GM18520 (cell line): Measurements from ENCODE around the gene NKD1.

Experiments used
- ATAC-seq: cut with Tn5 transposase; IDR thresholded peaks from one replicate; pipeline ENCODE4 v1.9.1; 2021; ENCODE audit not compliant: unreplicated experiment

The NKD1 gene

DNA sequence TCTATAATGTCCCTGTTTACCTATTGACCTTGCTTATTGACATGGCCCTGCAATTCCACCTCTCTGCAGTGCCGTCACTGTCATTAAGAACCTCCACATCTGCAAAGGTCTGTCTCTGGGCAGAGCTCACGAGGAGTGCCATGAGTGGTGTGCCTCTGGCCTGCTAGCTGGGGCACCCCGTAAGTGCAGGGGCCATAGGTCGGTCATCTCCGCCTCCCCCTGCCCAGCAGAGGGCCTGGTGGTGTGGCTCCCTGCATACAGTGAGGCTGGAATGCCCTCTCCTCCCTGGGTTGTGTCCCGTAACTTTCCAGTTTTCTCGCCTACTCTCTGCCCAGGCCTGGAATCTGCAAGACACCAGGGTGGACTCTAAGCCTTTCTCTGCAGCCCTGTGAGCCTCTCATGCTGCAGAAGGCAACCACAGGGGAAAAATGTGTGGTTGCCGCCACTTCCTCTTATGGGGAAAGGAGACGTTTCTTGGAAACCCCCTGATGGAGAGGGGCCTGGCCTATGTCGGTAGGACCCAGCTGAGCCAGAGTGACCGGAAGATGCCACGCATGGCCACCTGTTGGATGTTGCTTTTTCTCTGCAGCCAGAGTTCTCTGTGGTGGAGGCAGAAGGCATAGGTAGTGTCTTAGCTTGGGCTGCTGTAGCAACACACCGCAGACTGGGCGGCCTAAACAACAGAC is 135.6 kb downstream of the NKD1 start:
- peak; percentile 35 for ATAC-seq

DNA sequence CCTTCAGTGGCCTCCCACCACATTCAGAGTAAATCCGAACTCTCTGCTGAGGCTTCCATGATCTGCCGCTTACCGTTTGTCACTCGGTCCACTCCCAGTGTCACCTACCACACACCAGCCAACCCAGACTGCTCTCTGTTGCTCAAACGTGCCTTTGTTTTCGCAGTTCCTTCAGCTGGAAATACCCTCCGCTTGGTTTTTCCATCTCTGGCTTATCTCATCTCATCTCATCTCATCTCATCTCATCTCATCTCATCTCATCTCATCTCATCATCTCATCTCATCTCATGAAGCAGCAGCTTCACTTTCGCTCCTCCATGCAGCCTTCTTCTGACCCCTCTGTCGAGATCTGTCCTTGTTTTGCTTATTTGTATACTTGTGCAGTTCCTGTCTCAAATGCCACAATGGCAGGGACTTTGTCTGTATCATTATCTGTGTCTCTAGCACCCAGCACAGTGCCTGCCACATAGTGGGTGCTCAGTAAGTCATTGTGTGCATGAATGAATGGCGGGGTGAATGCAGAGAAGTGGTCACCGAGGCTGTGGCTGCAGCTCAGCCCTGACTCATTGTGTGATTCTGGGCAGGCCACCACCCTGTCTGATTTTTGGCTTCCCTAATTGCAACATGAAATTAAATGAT is 136.7 kb downstream of the NKD1 start:
- no peak for ATAC-seq

DNA sequence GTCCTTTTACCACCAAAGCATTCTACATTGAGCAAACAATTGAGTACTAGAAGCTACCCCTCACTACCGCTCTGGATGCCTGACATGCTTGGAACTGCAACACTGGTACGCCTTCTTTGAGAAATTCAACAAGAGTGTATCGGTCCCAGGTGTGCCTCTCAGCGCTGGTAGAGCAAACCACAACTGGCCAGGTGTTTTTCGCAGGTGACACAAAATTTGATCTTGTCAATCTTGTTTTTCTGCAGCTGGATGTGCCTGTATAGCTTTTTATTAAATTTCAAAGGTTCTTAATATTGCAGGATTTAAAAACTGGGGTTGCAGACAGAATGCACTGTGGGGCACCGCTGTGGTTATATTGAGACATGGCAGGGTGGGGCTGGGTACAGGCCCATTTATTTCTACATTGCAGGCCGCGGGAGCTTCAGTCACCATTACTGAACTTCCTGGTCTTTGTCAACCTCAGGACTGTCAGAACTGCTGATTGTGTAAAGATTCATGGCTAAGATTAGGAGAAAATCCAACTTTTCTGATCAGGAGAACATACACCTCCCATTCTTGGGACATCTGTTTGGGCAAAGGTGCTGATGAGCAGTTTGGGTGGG is 137.4 kb downstream of the NKD1 start:
- no peak for ATAC-seq

DNA sequence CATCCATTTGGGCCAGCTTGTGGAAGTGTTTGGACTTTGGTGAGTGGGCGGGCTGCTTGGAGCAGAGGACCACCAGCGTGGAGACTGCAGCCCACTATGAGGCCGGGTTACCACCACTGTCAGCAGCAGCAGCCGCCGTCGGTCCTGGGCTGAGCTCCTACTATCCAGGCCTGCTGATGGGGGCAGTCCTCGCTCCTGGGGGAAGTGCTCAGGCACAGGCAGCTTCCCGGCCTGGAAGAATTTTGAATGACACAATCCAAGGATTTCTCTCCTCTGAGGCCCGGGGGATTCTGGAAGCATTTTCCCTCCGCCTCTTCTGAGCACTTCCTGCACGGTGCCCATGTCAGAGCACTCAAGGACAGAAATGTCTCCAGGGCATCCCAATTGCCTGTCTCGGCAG is 139.9 kb downstream of the NKD1 start:
- no peak for ATAC-seq

DNA sequence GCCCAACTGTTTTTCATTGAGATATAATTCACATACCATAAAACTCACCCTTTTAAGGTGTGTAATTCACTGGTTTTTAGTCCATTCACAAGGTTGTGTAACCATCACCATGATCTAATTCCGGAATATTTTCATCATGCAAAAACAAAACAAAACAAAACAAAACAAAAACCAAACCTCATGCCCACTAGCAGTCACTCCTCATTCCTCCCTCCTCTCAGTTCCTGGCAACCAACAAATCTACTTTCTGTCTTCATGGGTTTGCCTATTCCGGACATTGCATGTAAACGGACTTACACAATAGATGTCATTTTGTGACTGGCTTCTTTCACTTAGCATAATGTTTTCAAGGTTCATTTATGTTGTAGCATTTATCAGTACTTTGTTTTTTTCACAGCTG is 140.7 kb downstream of the NKD1 start:
- no peak for ATAC-seq

DNA sequence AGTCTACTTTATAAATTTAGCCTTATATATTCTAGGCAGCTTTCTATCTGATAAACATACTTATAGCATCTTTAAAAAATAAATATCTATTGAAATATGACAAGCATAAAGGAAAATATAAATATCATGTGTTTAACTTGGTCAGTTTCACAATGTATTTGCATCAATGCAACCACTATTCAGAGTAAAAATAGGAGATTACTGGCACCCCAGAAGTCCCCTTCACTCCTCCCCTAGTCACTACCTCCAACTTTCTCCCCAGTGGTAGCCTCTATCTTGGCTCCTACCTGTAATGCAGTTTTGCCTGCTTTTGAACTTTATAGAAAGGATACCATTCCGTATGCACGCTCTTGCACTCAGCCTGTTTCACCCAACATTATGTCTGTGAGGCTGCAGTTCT is 142.0 kb downstream of the NKD1 start:
- no peak for ATAC-seq

DNA sequence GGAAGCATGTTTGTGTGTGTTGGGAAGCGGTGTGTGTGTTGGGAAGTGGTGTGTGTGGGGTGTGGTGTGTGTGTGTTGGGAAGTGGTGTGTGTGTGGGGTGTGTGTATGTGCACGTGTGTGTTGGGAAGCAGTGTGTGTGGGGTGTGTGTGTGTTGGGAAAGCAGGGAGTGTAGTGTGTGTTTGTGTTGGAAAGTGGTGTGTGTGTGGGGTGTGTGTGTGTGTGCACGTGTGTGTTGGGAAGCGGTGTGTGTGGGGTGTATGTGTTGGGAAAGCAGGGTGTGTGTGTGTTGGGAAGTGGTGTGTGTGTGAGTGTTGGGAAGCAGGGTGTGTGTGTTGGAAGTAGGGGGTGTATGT is 144.4 kb downstream of the NKD1 start:
- no peak for ATAC-seq

DNA sequence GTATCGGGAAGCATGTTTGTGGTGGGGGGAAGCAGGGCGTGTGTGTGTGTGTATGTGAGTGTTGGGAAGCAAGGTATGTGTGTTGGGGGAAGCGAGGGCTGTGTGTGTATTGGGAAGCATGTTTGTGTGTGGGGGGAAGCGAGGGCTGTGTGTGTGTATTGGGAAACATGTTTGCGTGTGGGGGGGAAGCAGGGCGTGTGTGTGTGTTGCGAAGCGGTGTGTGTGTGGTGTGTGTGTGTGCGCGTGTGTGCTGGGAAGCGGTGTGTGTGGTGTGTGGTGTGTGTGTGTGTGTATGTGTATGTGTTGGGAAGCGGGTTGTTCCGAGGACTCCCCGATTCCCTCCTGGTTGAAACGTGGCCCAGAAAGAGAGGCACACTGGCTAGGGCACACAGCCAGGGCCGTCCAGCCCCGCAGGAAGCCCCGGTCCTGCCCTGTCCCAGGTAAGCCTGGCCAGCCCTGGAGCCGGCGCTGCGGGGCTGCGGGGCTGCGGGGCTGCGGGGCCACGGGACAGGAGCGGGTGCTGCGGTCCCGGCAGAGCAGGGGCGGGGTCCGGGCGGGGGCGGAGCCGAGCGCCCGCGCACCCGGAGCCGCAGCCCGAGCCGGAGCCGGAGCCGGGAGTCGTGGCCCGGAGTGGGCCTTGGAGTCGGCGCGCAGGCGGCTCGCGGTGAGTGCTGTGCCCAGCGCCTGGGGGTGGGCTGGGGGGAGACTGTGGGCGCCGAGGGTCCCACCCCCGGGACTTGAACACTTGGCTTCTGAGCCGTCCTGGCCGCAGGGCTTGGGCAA is 145.0 kb downstream of the NKD1 start, which contains the start of gene NOD2:
TSS of gene NOD2 (plus strand) at position 608 of the 783 bp plus-strand sequence. CDS start 5,890 bp downstream, outside the sequence.
- no peak for ATAC-seq

DNA sequence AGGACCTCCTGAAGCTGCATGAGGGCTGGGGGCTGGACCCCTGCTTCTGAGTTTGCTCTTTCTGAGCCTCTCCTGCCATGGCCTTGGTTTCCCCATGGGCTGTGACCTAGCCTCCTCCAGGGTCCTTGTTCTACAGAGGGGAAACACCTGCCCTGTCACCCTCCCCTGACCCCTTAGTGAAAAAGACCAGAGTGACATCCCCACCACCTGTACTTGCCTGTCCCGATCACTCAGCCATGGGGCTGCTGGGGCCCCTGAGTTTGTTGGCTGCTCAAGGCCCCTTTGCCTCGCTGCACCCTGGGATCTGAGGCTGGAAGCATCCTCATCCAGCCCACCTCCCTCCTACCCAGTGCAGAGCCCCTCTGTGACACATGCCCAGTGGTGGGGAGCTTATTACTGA is 146.0 kb downstream of the NKD1 start:
- no peak for ATAC-seq

DNA sequence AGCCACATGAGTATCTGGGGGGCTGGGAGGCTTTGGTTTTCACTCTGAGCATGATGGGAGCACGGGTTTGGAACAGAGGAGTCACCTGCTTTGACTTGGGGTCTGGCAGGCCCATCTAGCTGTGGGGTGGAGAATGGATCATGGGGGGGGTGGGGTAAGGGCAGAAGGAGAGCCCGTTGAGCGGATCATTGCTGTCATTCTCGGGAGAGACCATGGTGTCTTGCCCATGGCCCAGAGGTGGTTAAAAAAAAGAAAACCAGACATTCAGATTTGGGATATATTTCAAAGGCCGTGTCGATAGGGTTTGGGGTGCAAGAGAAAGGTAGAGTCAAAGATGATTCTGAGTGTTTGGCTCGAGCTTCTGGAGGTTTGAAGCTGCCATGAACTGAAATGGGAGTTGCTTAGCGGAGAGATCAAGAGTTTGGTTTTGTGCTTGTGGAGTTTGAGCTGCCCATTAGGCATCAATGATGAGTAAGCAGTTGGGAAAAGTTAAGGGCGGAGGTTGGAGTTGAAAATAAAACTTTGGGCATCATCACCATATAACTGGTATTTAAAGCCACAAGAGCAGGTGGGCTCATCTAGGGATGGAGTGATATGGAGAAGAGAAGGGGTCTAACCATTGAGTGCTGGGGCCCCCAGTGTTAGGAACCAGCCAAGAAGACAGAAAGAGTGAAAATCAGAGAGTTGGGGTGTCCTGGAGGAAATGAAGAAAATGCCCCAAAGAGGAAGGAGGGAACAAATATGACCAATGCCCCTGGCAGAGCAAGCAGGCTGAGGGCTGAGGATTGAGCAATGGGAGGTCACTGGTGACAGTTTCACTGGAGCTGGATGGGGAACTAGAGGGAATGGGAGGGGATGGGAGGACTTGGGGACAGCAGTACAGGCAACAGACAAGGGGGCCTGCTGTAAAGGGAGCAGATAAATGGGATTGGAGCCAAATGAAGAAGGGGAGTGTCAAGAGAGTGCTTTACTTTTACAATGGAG is 147.1 kb downstream of the NKD1 start:
- ATAC-seq, result no peak

DNA sequence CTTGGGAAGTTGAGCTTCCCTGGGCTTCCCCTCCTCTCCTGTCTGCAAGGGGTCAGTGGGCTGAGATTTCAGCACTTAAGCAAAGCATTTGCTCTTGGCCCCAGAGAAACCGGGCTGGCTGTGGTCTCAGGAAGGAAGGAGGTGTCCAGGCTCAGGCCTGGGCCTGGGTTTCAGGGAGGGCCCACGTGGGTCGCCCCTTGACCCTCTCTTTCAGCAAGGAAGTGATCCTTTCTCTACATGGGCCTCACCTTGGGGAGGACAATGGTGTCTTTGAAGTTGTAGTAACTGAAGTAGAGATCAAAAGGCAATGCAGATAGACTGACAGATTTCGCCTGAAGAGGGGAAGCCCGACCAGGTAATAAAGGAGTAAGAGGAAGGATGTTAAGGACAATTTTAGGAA is 147.9 kb downstream of the NKD1 start:
- ATAC-seq, result no peak

DNA sequence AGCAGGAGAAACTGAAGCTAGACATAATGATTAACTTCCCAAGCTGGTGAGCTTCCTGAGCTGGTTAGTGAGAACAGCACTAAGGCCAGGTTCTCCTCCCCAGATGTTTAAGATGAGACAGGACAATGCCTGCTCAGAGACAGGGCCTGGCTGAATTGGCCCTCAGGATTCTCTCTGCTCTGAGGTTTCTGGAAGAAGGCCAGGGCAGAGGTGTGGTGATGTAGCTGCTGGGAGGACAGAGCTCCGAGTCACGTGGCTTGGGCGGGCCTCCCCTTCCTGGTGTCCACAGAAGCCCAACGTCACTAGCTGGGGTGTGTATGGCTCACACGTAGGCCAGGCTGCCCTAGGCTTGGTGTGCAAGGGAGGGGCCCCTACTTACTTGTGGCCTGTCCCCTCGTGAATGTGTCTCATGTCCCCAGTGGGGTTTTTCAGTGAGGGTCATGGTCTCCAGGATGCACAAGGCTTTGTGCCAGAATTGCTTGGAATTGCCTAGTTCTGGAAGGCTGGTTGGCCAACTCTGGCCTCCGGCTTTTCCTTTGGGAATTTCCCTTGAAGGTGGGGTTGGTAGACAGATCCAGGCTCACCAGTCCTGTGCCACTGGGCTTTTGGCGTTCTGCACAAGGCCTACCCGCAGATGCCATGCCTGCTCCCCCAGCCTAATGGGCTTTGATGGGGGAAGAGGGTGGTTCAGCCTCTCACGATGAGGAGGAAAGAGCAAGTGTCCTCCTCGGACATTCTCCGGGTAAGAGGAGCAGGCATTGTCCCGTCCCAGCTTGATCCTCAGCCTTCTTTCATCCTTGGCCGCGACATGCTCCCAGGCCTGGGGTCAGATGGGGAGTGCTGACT is 148.6 kb downstream of the NKD1 start:
- ATAC-seq, result no peak

DNA sequence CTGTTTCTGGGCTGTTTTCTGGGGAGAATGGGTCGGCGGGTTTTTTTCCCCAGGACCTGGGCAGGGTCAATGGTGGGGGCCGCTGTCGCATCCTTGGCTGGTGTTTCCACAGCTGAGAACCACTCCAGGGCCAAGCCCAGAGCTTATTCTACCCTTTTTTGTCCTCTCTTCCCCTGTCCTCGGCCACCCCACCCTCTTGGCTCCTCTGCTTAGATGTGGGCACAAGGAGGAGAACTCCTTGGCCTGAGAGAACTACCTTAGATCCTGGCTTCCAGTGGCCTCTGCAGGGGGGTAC is 149.2 kb downstream of the NKD1 start:
- ATAC-seq, result no peak

DNA sequence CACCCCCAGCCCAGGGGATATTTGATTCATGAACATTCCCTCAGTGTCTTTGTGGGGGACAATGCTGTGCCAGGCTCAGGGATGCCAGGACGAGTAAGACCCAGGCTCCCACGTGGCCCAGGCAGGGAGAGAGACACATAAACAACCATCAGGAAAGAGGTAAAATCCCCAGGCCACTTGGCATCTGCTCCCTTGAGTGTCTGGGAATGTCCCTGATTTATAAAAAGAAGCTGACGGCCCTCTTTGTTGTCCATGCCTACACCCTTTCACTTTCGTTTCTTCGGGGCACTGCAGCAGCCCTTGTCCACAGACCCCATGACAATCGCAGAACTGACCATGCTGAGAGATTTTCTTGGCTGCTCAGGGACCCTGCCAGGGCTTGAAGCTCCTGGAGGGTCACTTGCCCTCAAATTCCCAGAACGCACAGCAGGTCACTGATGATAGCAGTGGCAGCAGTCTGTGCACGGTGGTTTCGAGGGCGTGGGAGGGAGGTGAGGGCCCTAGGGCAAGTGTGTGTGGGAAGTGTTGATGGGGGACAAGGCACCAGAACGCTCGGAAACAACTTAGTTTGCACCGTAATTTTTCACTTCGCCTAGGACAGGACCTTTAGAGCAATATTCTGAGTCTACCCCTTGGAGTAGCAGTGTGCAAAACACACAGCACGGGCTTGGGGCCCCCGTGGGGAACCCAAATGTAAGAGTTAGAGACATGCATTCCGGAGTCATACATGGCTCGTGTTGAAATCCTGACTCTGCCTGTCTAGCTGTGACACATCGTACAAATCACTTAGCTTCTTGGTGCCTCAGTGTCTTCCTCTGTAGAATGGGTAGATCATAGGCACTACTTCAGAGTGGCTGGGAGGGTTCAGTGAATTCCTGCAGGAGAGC is 149.9 kb downstream of the NKD1 start:
- peak; percentile 47 for ATAC-seq
